LoVo (cell line): Measurements from ENCODE around the gene GRID2.

Source experiments
- DNase-seq: peaks from one replicate; pipeline ENCODE4 v3.0.0-alpha.2; 2016; ENCODE audit warnings: low spot score

GRID2 gene

DNA sequence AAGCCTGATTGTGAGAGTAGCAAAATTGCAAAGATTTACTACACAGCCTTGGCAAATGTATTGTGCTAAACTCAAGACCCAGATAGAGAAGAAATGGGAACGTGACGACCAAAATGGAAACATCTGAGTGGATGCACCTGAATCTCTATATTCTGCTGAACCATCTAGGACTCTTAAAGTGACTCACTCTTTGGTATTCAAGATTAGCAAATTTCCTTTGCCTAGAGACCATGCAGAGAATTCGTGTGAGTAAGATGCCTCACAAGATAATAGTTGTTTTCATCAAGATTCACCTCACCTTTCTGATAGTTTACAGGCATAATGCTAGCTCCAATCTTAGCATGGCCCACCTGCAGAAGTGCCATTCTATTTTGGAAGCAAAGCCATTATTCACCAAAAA, 1510.4 kb downstream of the GRID2 start:
- DNase-seq, result no peak

DNA sequence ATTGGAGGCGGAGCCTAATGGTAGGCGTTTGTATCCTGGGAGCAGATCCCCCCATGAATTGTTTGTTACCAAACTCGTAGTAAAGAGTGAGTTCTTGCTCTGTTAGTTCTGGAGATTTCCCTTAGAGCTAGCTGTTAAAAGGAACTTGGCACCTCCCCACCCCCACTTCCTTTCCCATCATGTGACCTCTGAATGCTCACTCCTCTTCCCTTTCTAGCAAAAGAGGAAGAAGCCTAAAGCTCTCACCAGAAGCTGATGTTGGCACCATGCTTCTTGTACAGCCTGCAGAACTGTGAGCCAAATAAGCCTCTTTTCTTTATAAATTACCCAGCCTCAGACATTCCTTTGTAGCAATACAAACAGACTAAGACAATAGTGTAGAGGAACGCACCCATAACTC, 1511.0 kb downstream of the GRID2 start:
- no peak for DNase-seq
